Vagina (tissue), 2 donors: ENCODE measurements around the gene OGFOD2. TPM values are rescaled to one million over a fixed set of nuclear protein-coding genes. Genes with fewer than 3 reads are reported as not detected.

Experiments used
- DNase-seq, 2 donors: peaks; one replicate each; pipeline ENCODE4 v3.0.0-alpha.2; 2017; ENCODE audit errors: extremely low spot score in 2 of 2
- H3K27ac ChIP-seq: fragments of 200-600 bp; sonication (generic); one replicate; pipeline ENCODE4 v1.5.1; 2019
- H3K27me3 ChIP-seq: fragments of 200-600 bp; sonication (generic); one replicate; pipeline ENCODE4 v1.5.1; 2019
- H3K36me3 ChIP-seq, 2 donors: fragments of 200-600 bp; sonication (generic); one replicate each; pipeline ENCODE4 v1.5.1; 2017 to 2019
- H3K4me1 ChIP-seq: fragments of 200-600 bp; sonication (generic); one replicate; pipeline ENCODE4 v1.5.1; 2019
- H3K4me3 ChIP-seq, 2 donors: fragments of 200-600 bp; sonication (generic); 1 replicate in 1 of 2; 2 replicates in 1 of 2; pipeline ENCODE4 v1.5.1; 2016 to 2019
- H3K9me3 ChIP-seq: fragments of 200-600 bp; sonication (generic); one replicate; pipeline ENCODE4 v1.5.1; 2019
- CTCF ChIP-seq, 3 experiments: fragments of 450-650 bp in 2 of 3; fragments of 200-600 bp in 1 of 3; sonication (generic) in 1 of 3; IDR thresholded peaks; one replicate each; pipeline ENCODE4 v1.5.1; 2017 to 2019; ENCODE audit warnings: antibody characterized with exemption in 3 of 3, mild to moderate bottlenecking in 2 of 3, moderate library complexity in 2 of 3
- POLR2A ChIP-seq, 2 donors: fragments of 450-650 bp; IDR thresholded peaks; one replicate each; pipeline ENCODE4 v1.6.1; 2017; ENCODE audit warnings: antibody characterized with exemption in 2 of 2, mild to moderate bottlenecking in 2 of 2, moderate library complexity in 2 of 2
- POLR2AphosphoS5 ChIP-seq, 2 donors: sonication (generic); formaldehyde crosslinking; IDR thresholded peaks; one replicate each; pipeline ENCODE4 v1.9.0; 2017; ENCODE audit warnings: antibody characterized with exemption in 2 of 2, mild to moderate bottlenecking in 2 of 2, low read depth in 1 of 2; ENCODE audit not compliant: insufficient read depth in 1 of 2
- intact Hi-C: fragments of 100-400 bp; cut with DNase I; formaldehyde crosslinking; loops from one replicate; pipeline ENCODE4 v1.15.1; 2023
- total RNA-seq: library from RNA; depleted of rRNA; stranded (reverse); fragments of >200 nt; gene quantifications from one replicate; pipeline ENCODE4 v1.2.3, GENCODE V29; 2016

The OGFOD2 gene
- total RNA-seq, 1 donor from 2014 or later, result 26.0 TPM

GRCh38 chr12:122959566-122960192, 15.4 kb upstream of the OGFOD2 start:
- H3K4me3 ChIP-seq, result no peak overlapping the region
- TF ChIP-seq POLR2A (IDR thresholded peaks at IDR 0.05) (no peak), POLR2AphosphoS5 (IDR thresholded peaks at IDR 0.05; ENCODE audit: insufficient read depth in 1 of 2, low read depth in 1 of 2) (no peak), CTCF (IDR thresholded peaks at IDR 0.05) (no peak)
- H3K9me3 ChIP-seq, result no peaks in the 10 kb centered on the region
- H3K36me3 ChIP-seq, result no peaks in the 10 kb centered on the region
- DNase-seq, result no peak
- no peak overlapping the region for H3K27ac ChIP-seq
- H3K27me3 ChIP-seq, result no peaks in the 10 kb centered on the region
- intact Hi-C loops, result no loop called here
- H3K4me1 ChIP-seq, result peaks cover 15% of the 10 kb centered on the region

GRCh38 chr12:122960193-122960569, 14.9 kb upstream of the OGFOD2 start:
- no peaks in the 10 kb centered on the region for H3K36me3 ChIP-seq
- H3K4me3 ChIP-seq, result no peak overlapping the region
- H3K9me3 ChIP-seq, result no peaks in the 10 kb centered on the region
- peaks cover 20% of the 10 kb centered on the region for H3K4me1 ChIP-seq
- H3K27me3 ChIP-seq, result no peaks in the 10 kb centered on the region
- intact Hi-C loops, result no loop called here
- TF ChIP-seq CTCF (IDR thresholded peaks at IDR 0.05), result no peak
- no peak for TF ChIP-seq POLR2A (IDR thresholded peaks at IDR 0.05)
- TF ChIP-seq POLR2AphosphoS5 (IDR thresholded peaks at IDR 0.05; ENCODE audit: insufficient read depth in 1 of 2, low read depth in 1 of 2), result no peak
- no peak overlapping the region for H3K27ac ChIP-seq
- DNase-seq, result no peak

GRCh38 chr12:122961531-122962329, 13.3 kb upstream of the OGFOD2 start:
- H3K36me3 ChIP-seq, result no peaks in the 10 kb centered on the region
- H3K4me1 ChIP-seq, result peaks cover 34% of the 10 kb centered on the region
- intact Hi-C loops, result no loop called here
- no peak overlapping the region for H3K4me3 ChIP-seq
- H3K9me3 ChIP-seq, result no peaks in the 10 kb centered on the region
- no peak overlapping the region for H3K27ac ChIP-seq
- TF ChIP-seq CTCF (IDR thresholded peaks at IDR 0.05) (no peak), POLR2A (IDR thresholded peaks at IDR 0.05) (no peak), POLR2AphosphoS5 (IDR thresholded peaks at IDR 0.05; ENCODE audit: insufficient read depth in 1 of 2, low read depth in 1 of 2) (no peak)
- no peaks in the 10 kb centered on the region for H3K27me3 ChIP-seq
- DNase-seq, result no peak

- no peak overlapping the region for H3K27ac ChIP-seq
- DNase-seq, result no peak
Observed at GRCh38 chr12:122963941-122964265, 11.1 kb upstream of the OGFOD2 start.

More at GRCh38 chr12:122963941-122964265, 11.1 kb upstream of the OGFOD2 start:
- TF ChIP-seq POLR2AphosphoS5 (IDR thresholded peaks at IDR 0.05; ENCODE audit: insufficient read depth in 1 of 2, low read depth in 1 of 2) (no peak), CTCF (IDR thresholded peaks at IDR 0.05) (no peak), POLR2A (IDR thresholded peaks at IDR 0.05) (no peak)
- no peaks in the 10 kb centered on the region for H3K27me3 ChIP-seq
- intact Hi-C loops, result no loop called here
- H3K4me1 ChIP-seq, result peaks cover 36% of the 10 kb centered on the region
- no peaks in the 10 kb centered on the region for H3K36me3 ChIP-seq
- no peaks in the 10 kb centered on the region for H3K9me3 ChIP-seq
- no peak overlapping the region for H3K4me3 ChIP-seq
